B cell (primary cell): ENCODE results near the gene SERINC5.

Experiments
- CTCF ChIP-seq: fragments of 200-600 bp; IDR thresholded peaks from one replicate; pipeline ENCODE4 v1.8.0; 2022; ENCODE audit warnings: antibody characterized with exemption, mild to moderate bottlenecking
- EZH2 ChIP-seq: IDR thresholded peaks from 2 replicates; pipeline ENCODE4 v1.6.1; 2012; ENCODE audit warnings: borderline replicate concordance, low read depth, mild to moderate bottlenecking, moderate library complexity, low read length; ENCODE audit not compliant: insufficient read depth, poor library complexity, severe bottlenecking

GRCh38 chr5:80249901-80250300 is 5.9 kb downstream of the SERINC5 start:
- no peak for TF ChIP-seq EZH2
- TF ChIP-seq CTCF, result no peak
